MG63 (cell line): ENCODE measurements around the gene LRRFIP2. TPM values are rescaled to one million over a fixed set of nuclear protein-coding genes. Genes with fewer than 3 reads are reported as not detected.
"Not testable (repeated sequence)": the region's sequence is repeated elsewhere in the genome, so short reads cannot be mapped to it uniquely, and the experiment has no call there.

Experiments used
- DNase-seq: peaks from one replicate; pipeline ENCODE4 v3.0.0-alpha.2; 2020
- H3K27me3 ChIP-seq: fragments of 250-450 bp; sonication (Bioruptor Pico); 2 replicates; pipeline ENCODE4 v1.5.1; 2020; ENCODE audit warnings: mild to moderate bottlenecking, moderate library complexity
- H3K36me3 ChIP-seq: fragments of 250-450 bp; sonication (Bioruptor Pico); 2 replicates; pipeline ENCODE4 v1.5.1; 2020; ENCODE audit warnings: mild to moderate bottlenecking, moderate library complexity
- H3K4me3 ChIP-seq: fragments of 250-450 bp; sonication (Bioruptor Pico); 2 replicates; pipeline ENCODE4 v1.5.1; 2020; ENCODE audit warnings: mild to moderate bottlenecking, moderate library complexity
- H3K9me3 ChIP-seq: fragments of 250-450 bp; sonication (Bioruptor Pico); 2 replicates; pipeline ENCODE4 v1.5.1; 2020; ENCODE audit warnings: mild to moderate bottlenecking, moderate library complexity
- total RNA-seq: library from RNA; depleted of rRNA; stranded (reverse); fragments of >200 nt; shearing (Covaris generic); gene quantifications from 2 replicates; pipeline ENCODE4 v1.2.3, GENCODE V29; 2014; ENCODE audit warnings: low replicate concordance

LRRFIP2 gene
- total RNA-seq, 1 experiment from 2014 or later, result 35.4 TPM

GRCh38 chr3:37162501-37163245 is 11.7 kb downstream of the LRRFIP2 start:
- Histone ChIP-seq H3K27me3 (no peaks in the 10 kb centered on the region), H3K36me3 (peaks cover 20% of the 10 kb centered on the region), H3K9me3 (no peaks in the 10 kb centered on the region), H3K4me3 (no peak overlapping the region)
- DNase-seq, result no peak

- no peaks in the 10 kb centered on the region for H3K9me3 ChIP-seq
- no peak for DNase-seq
Observed at GRCh38 chr3:37161351-37161750, 13.0 kb downstream of the LRRFIP2 start.

GRCh38 chr3:37155782-37156181 is 18.6 kb downstream of the LRRFIP2 start:
- no peak overlapping the region for H3K4me3 ChIP-seq
- H3K36me3 ChIP-seq, result peaks cover 17% of the 10 kb centered on the region
- DNase-seq, result no peak
- no peaks in the 10 kb centered on the region for H3K9me3 ChIP-seq
- no peaks in the 10 kb centered on the region for H3K27me3 ChIP-seq

More at GRCh38 chr3:37161351-37161750, 13.0 kb downstream of the LRRFIP2 start:
- Histone ChIP-seq H3K27me3 (no peaks in the 10 kb centered on the region), H3K36me3 (peaks cover 20% of the 10 kb centered on the region), H3K4me3 (no peak overlapping the region)

- DNase-seq, result no peak
- no peak overlapping the region for H3K4me3 ChIP-seq
- H3K9me3 ChIP-seq, result no peaks in the 10 kb centered on the region
- no peaks in the 10 kb centered on the region for H3K27me3 ChIP-seq
- peaks cover 12% of the 10 kb centered on the region for H3K36me3 ChIP-seq
Observed at GRCh38 chr3:37154668-37155314, 19.6 kb downstream of the LRRFIP2 start.

GRCh38 chr3:37150621-37151020 is 23.8 kb downstream of the LRRFIP2 start:
- Histone ChIP-seq H3K27me3 (no peaks in the 10 kb centered on the region), H3K4me3 (no peak overlapping the region), H3K36me3 (peaks cover 27% of the 10 kb centered on the region), H3K9me3 (no peaks in the 10 kb centered on the region)
- DNase-seq, result no peak

- no peak for DNase-seq
- Histone ChIP-seq H3K4me3 (no peak overlapping the region), H3K9me3 (no peaks in the 10 kb centered on the region), H3K27me3 (no peaks in the 10 kb centered on the region), H3K36me3 (peaks cover 31% of the 10 kb centered on the region)
Observed at GRCh38 chr3:37149257-37149656, 25.1 kb downstream of the LRRFIP2 start.

- Histone ChIP-seq H3K9me3 (no peaks in the 10 kb centered on the region), H3K27me3 (no peaks in the 10 kb centered on the region), H3K4me3 (no peak overlapping the region), H3K36me3 (peaks cover 38% of the 10 kb centered on the region)
- DNase-seq, result no peak
Observed at GRCh38 chr3:37148208-37148607, 26.2 kb downstream of the LRRFIP2 start.

- Histone ChIP-seq H3K4me3 (no peak overlapping the region), H3K9me3 (no peaks in the 10 kb centered on the region), H3K36me3 (peaks cover 41% of the 10 kb centered on the region), H3K27me3 (no peaks in the 10 kb centered on the region)
- no peak for DNase-seq
Observed at GRCh38 chr3:37147666-37148065, 26.7 kb downstream of the LRRFIP2 start.

GRCh38 chr3:37146927-37147326 is 27.5 kb downstream of the LRRFIP2 start:
- H3K9me3 ChIP-seq, H3K27me3 ChIP-seq, H3K4me3 ChIP-seq, DNase-seq: not testable (repeated sequence)
- peaks cover 42% of the 10 kb centered on the region for H3K36me3 ChIP-seq

- Histone ChIP-seq H3K9me3 (no peaks in the 10 kb centered on the region), H3K36me3 (peaks cover 42% of the 10 kb centered on the region), H3K27me3 (no peaks in the 10 kb centered on the region), H3K4me3 (no peak overlapping the region)
- DNase-seq, result no peak
Observed at GRCh38 chr3:37145611-37146010, 28.8 kb downstream of the LRRFIP2 start.

- Histone ChIP-seq H3K36me3 (peaks cover 42% of the 10 kb centered on the region), H3K27me3 (no peaks in the 10 kb centered on the region), H3K4me3 (no peak overlapping the region), H3K9me3 (no peaks in the 10 kb centered on the region)
- no peak for DNase-seq
Observed at GRCh38 chr3:37144806-37145205, 29.6 kb downstream of the LRRFIP2 start.

- H3K9me3 ChIP-seq, result no peaks in the 10 kb centered on the region
- no peak for DNase-seq
- H3K4me3 ChIP-seq, result no peak overlapping the region
- peaks cover 38% of the 10 kb centered on the region for H3K36me3 ChIP-seq
- no peaks in the 10 kb centered on the region for H3K27me3 ChIP-seq
Observed at GRCh38 chr3:37143821-37144220, 30.6 kb downstream of the LRRFIP2 start.

- DNase-seq, result no peak
- Histone ChIP-seq H3K27me3 (no peaks in the 10 kb centered on the region), H3K36me3 (peaks cover 25% of the 10 kb centered on the region), H3K9me3 (no peaks in the 10 kb centered on the region), H3K4me3 (no peak overlapping the region)
Observed at GRCh38 chr3:37141676-37142075, 32.7 kb downstream of the LRRFIP2 start.

- no peak for DNase-seq
- H3K27me3 ChIP-seq, result no peaks in the 10 kb centered on the region
- H3K9me3 ChIP-seq, result no peaks in the 10 kb centered on the region
- H3K36me3 ChIP-seq, result peaks cover 25% of the 10 kb centered on the region
- no peak overlapping the region for H3K4me3 ChIP-seq
Observed at GRCh38 chr3:37140899-37141541, 33.4 kb downstream of the LRRFIP2 start.

- H3K36me3 ChIP-seq, result peaks cover 16% of the 10 kb centered on the region
- DNase-seq, result no peak
- no peak overlapping the region for H3K4me3 ChIP-seq
- no peaks in the 10 kb centered on the region for H3K9me3 ChIP-seq
- no peaks in the 10 kb centered on the region for H3K27me3 ChIP-seq
Observed at GRCh38 chr3:37139567-37140052, 34.8 kb downstream of the LRRFIP2 start.

- H3K4me3 ChIP-seq, result no peak overlapping the region
- DNase-seq, result no peak
- H3K27me3 ChIP-seq, result no peaks in the 10 kb centered on the region
- H3K9me3 ChIP-seq, result no peaks in the 10 kb centered on the region
- peaks cover 10% of the 10 kb centered on the region for H3K36me3 ChIP-seq
Observed at GRCh38 chr3:37138816-37139215, 35.6 kb downstream of the LRRFIP2 start.

GRCh38 chr3:37137516-37137915 is 36.9 kb downstream of the LRRFIP2 start:
- Histone ChIP-seq H3K36me3 (no peaks in the 10 kb centered on the region; the same call in 1 of the 2 replicates), H3K4me3 (no peak overlapping the region), H3K9me3 (no peaks in the 10 kb centered on the region), H3K27me3 (no peaks in the 10 kb centered on the region)
- DNase-seq, result no peak
